ENCODE measurements around the gene DIAPH3. TPM values are rescaled to one million over a fixed set of nuclear protein-coding genes. Genes with fewer than 3 reads are reported as not detected.

Gene DIAPH3
- total RNA-seq, 2 donors from 2014 or later = 0.35 to 1.1 TPM

DNA sequence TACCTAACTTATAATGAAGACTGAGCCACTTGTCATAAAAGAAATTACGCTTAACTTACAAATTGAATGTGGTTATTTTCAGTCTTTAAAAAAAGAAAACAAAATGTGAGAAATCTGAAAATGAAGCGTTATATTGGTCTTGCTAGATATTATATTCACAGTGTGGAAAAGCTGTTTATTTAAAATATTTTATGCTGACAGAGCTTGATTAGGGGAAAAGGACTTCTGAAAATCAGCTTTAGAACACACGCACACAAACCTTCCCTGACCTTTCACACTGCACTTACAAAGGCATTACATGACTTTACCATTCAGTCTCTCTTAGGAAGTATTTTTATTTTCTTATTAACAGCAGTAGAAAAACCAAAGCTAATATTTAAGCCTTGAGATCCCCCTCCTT, 461.5 kb downstream of the DIAPH3 start:
- Histone ChIP-seq H3K9me3 (no peaks in the 10 kb centered on the region), H3K36me3 (no peaks in the 10 kb centered on the region), H3K27me3 (no peaks in the 10 kb centered on the region), H3K27ac (no peak overlapping the region), H3K4me1 (no peaks in the 10 kb centered on the region), H3K4me3 (no peak overlapping the region)
- no peak for DNase-seq (ENCODE audit: low spot score)
- no peak for TF ChIP-seq CTCF (IDR thresholded peaks at IDR 0.05)

DNA sequence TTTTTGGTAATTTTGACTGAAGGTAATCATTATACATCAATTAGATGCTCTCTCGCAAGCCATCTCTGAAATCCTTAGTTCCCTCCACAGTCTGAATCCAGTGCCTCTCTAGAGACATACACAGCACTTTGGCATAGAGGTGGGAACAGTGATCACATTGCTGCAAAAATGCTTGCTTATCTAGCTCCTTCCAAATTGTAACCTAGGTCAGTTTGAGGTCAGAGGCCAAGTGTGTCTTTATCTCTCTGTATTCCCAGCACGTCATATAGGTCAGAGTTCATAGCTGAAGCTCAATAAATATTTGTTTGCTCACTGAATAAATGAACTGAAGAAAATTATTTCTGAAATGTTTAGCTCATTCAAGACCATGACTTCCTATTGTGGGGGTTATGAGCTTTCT, 462.5 kb downstream of the DIAPH3 start:
- DNase-seq (ENCODE audit: low spot score) = no peak
- Histone ChIP-seq H3K9me3 (no peaks in the 10 kb centered on the region), H3K27ac (no peak overlapping the region), H3K4me1 (no peaks in the 10 kb centered on the region), H3K36me3 (no peaks in the 10 kb centered on the region), H3K27me3 (no peaks in the 10 kb centered on the region), H3K4me3 (no peak overlapping the region)
- TF ChIP-seq CTCF (IDR thresholded peaks at IDR 0.05) = no peak

DNA sequence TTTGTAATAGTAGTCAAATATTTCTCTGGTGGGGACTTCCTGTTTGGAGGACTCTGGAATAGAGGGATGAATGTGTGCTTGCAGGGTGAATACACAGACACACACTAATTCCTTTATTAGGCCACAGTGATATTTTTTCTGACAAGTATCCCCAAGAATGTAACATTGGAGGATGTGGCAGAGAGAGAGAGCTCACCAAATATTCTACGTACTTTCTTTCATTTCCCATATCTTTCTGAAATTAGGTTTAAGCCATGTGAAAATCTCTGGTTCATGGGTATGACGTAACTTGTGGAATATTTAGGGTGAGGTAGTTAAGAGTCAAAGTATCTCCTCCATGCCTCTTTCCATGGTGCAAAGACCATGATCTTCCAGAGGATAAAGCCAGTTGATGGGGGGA, 463.4 kb downstream of the DIAPH3 start:
- Histone ChIP-seq H3K9me3 (no peaks in the 10 kb centered on the region), H3K36me3 (no peaks in the 10 kb centered on the region)
- no peak for TF ChIP-seq CTCF (IDR thresholded peaks at IDR 0.05)

DNA sequence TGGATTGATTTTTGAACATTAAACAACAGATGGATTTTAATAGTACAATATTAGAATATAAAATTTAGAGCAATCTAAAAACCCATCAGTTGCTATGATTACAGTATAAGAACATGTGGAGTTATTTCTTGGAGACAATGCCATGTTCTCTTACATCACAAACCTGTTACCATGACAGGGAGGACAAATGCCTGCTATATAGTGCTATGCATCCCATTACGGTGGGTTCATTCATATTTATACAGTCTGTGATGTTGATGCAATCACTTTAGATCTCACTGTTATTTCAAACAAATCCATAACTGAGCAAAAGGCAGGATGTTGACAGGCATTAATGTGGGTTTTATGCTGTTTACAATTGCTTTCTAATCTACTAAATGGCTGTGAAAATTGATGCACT, 467.5 kb downstream of the DIAPH3 start:
- DNase-seq (ENCODE audit: low spot score) = no peak
- Histone ChIP-seq H3K36me3 (no peaks in the 10 kb centered on the region), H3K4me3 (no peak overlapping the region), H3K27me3 (no peaks in the 10 kb centered on the region), H3K27ac (no peak overlapping the region), H3K9me3 (no peaks in the 10 kb centered on the region), H3K4me1 (no peaks in the 10 kb centered on the region)
- TF ChIP-seq CTCF (IDR thresholded peaks at IDR 0.05) = no peak

More for the DNA sequence above, 463.4 kb downstream of the DIAPH3 start:
- H3K4me1 ChIP-seq = no peaks in the 10 kb centered on the region
- no peak overlapping the region for H3K27ac ChIP-seq
- no peaks in the 10 kb centered on the region for H3K27me3 ChIP-seq
- no peak overlapping the region for H3K4me3 ChIP-seq
- no peak for DNase-seq (ENCODE audit: low spot score)

- Histone ChIP-seq H3K27me3 (no peaks in the 10 kb centered on the region), H3K4me3 (no peak overlapping the region), H3K4me1 (no peaks in the 10 kb centered on the region), H3K36me3 (no peaks in the 10 kb centered on the region), H3K27ac (no peak overlapping the region), H3K9me3 (no peaks in the 10 kb centered on the region)
- DNase-seq (ENCODE audit: low spot score) = no peak
- TF ChIP-seq CTCF (IDR thresholded peaks at IDR 0.05) = no peak
Measured at GRCh38 chr13:59691501-59692066, 472.1 kb downstream of the DIAPH3 start.

DNA sequence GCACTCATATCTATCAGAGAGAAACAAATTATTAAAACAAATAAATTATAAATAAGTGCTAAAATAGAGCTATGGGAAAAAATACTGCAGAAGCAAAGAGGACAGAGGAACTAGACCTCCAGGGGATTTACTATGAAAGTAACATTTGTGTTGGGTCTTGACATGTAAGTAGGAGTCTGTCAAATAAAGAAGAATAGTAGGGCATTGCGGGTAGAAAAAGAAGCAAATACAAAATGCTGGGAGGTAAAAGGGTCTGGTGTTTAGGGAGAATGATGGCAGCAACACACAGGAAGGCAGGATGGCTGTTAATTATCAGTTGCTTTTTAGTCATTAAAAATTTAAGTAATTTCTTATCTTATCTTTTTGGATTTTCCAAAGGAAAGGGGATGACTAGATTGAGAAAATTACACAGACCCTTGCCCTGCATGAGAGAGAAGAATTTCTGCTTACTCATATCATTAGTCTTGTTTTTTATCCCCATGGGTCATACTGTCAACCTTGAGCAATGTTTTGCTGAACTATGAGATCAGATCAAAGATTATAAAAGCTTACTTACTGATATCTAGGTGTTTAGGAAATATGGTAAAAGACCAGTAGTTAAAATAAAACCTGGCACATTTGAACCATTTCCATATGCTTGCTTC, 472.7 kb downstream of the DIAPH3 start:
- H3K4me1 ChIP-seq = no peaks in the 10 kb centered on the region
- DNase-seq (ENCODE audit: low spot score) = no peak
- no peak overlapping the region for H3K4me3 ChIP-seq
- H3K27ac ChIP-seq = no peak overlapping the region
- H3K27me3 ChIP-seq = no peaks in the 10 kb centered on the region
- no peak for TF ChIP-seq CTCF (IDR thresholded peaks at IDR 0.05)
- H3K9me3 ChIP-seq = no peaks in the 10 kb centered on the region
- no peaks in the 10 kb centered on the region for H3K36me3 ChIP-seq

All from right atrium auricular region (tissue), 2 donors.